H1 (cell line): ENCODE results near the gene GAN.

Source experiments
- BRCA1 ChIP-seq: IDR thresholded peaks from 2 replicates; pipeline ENCODE4 v1.6.1; 2012; ENCODE audit warnings: low read depth, low read length, improper control_type of control experiment
- CBX5 ChIP-seq: fragments of 300-800, 300-1000 bp; sonication (generic); IDR thresholded peaks from 2 replicates; pipeline ENCODE4 v1.7.1; 2016; ENCODE audit warnings: antibody characterized with exemption, low read length, low read depth
- CEBPB ChIP-seq: IDR thresholded peaks from 2 replicates; pipeline ENCODE4 v1.6.1; 2012; ENCODE audit warnings: low read depth, low read length
- CHD2 ChIP-seq: IDR thresholded peaks from 2 replicates; pipeline ENCODE4 v1.6.1; 2012; ENCODE audit warnings: low read length, improper control_type of control experiment
- CREB1 ChIP-seq: IDR thresholded peaks from 2 replicates; pipeline ENCODE4 v1.6.1; 2012; ENCODE audit warnings: inconsistent platforms
- CTCF ChIP-seq, 3 experiments: IDR thresholded peaks; 1 replicate in 2 of 3; 2 replicates in 1 of 3; pipeline versions ENCODE4 v1.5.1 to v1.6.1; 2011; ENCODE audit warnings: low read length in 3 of 3, mild to moderate bottlenecking in 3 of 3, inconsistent platforms in 2 of 3, low read depth in 1 of 3, moderate library complexity in 1 of 3; ENCODE audit not compliant: insufficient read depth in 1 of 3; ENCODE audit errors: control extremely low read depth in 1 of 3
- EGR1 ChIP-seq: IDR thresholded peaks from 2 replicates; pipeline ENCODE4 v1.6.1; 2011; ENCODE audit warnings: low read depth, low read length, borderline replicate concordance
- GTF2F1 ChIP-seq: IDR thresholded peaks from 2 replicates; pipeline ENCODE4 v1.6.1; 2012; ENCODE audit warnings: low read depth, low read length, improper control_type of control experiment, borderline replicate concordance
- KDM4A ChIP-seq: IDR thresholded peaks from one replicate; pipeline ENCODE4 v1.7.1; 2012; ENCODE audit warnings: low read depth, mild to moderate bottlenecking, moderate library complexity, low read length, inconsistent platforms; ENCODE audit not compliant: severe bottlenecking
- MAX ChIP-seq: IDR thresholded peaks from 2 replicates; pipeline ENCODE4 v1.6.1; 2012; ENCODE audit warnings: inconsistent platforms
- POLR2A ChIP-seq, 2 experiments: IDR thresholded peaks; 1 replicate in 1 of 2; 2 replicates in 1 of 2; pipeline ENCODE4 v1.6.1; 2011; ENCODE audit warnings: low read depth in 2 of 2, low read length in 2 of 2, mild to moderate bottlenecking in 2 of 2; ENCODE audit errors: control extremely low read depth in 1 of 2
- SIN3A ChIP-seq, 2 experiments: IDR thresholded peaks in 1 of 2; conservative IDR thresholded peaks in 1 of 2; 2 replicates each; pipeline ENCODE4 v1.6.1; 2011 to 2012; ENCODE audit warnings: low read length in 2 of 2, improper control_type of control experiment in 1 of 2, low read depth in 1 of 2, mild to moderate bottlenecking in 1 of 2
- SP2 ChIP-seq: IDR thresholded peaks from 2 replicates; pipeline ENCODE4 v1.6.1; 2012; ENCODE audit warnings: mild to moderate bottlenecking, low read length, inconsistent platforms

- TF ChIP-seq MAX: no peak
- TF ChIP-seq SP2: no peak
- TF ChIP-seq EGR1: no peak
- TF ChIP-seq CTCF (IDR thresholded peaks at IDR 0.05; ENCODE audit: control extremely low read depth in 1 of 3, insufficient read depth in 1 of 3, low read depth in 1 of 3, low read length in 3 of 3): no peak
- no peak for TF ChIP-seq CBX5
- TF ChIP-seq CREB1: no peak
- no peak for TF ChIP-seq CEBPB
- TF ChIP-seq CHD2: no peak
- TF ChIP-seq BRCA1: no peak
- no peak for TF ChIP-seq POLR2A (IDR thresholded peaks at IDR 0.05; ENCODE audit: control extremely low read depth in 1 of 2, low read depth in 2 of 2, low read length in 2 of 2)
- no peak for TF ChIP-seq GTF2F1
- no peak for TF ChIP-seq SIN3A (conservative IDR thresholded peaks at IDR 0.05 in 1 of 2, IDR thresholded peaks at IDR 0.05 in 1 of 2; ENCODE audit: low read depth in 1 of 2, low read length in 2 of 2)
- TF ChIP-seq KDM4A: no peak
Measured at GRCh38 chr16:81403208-81403600, 88.4 kb downstream of the GAN start.
